B cell (primary cell): ENCODE measurements around the gene MFSD6.

Experiments used
- CTCF ChIP-seq: fragments of 200-600 bp; IDR thresholded peaks from one replicate; pipeline ENCODE4 v1.8.0; 2022; ENCODE audit warnings: antibody characterized with exemption, mild to moderate bottlenecking
- EZH2 ChIP-seq: IDR thresholded peaks from 2 replicates; pipeline ENCODE4 v1.6.1; 2012; ENCODE audit warnings: borderline replicate concordance, low read depth, mild to moderate bottlenecking, moderate library complexity, low read length; ENCODE audit not compliant: insufficient read depth, poor library complexity, severe bottlenecking

- TF ChIP-seq CTCF (no peak), EZH2 (no peak)
Observed at GRCh38 chr2:190431907-190432306, 23.8 kb downstream of the MFSD6 start.
